MCF 10A (cell line): ENCODE measurements around the gene RAP1GDS1. TPM values are rescaled to one million over a fixed set of nuclear protein-coding genes. Genes with fewer than 3 reads are reported as not detected.

ENCODE experiments used
- BruUV-seq: library from RNA; stranded (reverse); fragments of 400-500 nt; replicated peaks from 2 replicates; lab custom pipeline; 2021; lab: Mats Ljungman, UMichigan
- CTCF ChIA-PET: fragments of 300-600 bp; sonication (Branson Sonifier 250); formaldehyde crosslinking; extraction: SDS; loops from one replicate; lab custom pipeline; 2021; ENCODE audit warnings: antibody characterized with exemption, inconsistent platforms; lab: Yijun Ruan, JAX
- POLR2A ChIA-PET: fragments of 300-600, 350-650 bp; sonication (Branson Sonifier 250); formaldehyde crosslinking; extraction: SDS; loops from one replicate; lab custom pipeline; 2020; ENCODE audit warnings: antibody characterized with exemption, inconsistent platforms; lab: Yijun Ruan, JAX
- DNase-seq: peaks from one replicate; pipeline ENCODE4 v3.0.0-alpha.2; 2018; ENCODE audit not compliant: unreplicated experiment
- H3K27ac Mint-ChIP-seq: one replicate; pipeline ENCODE4 v1.8.0; 2022; ENCODE audit warnings: mild to moderate bottlenecking, low read depth, mixed read lengths; ENCODE audit not compliant: unreplicated experiment
- H3K27me3 Mint-ChIP-seq: one replicate; pipeline ENCODE4 v1.8.0; 2022; ENCODE audit warnings: mixed read lengths; ENCODE audit not compliant: insufficient read depth, unreplicated experiment
- H3K36me3 Mint-ChIP-seq: one replicate; pipeline ENCODE4 v1.8.0; 2022; ENCODE audit warnings: mild to moderate bottlenecking, moderate library complexity, mixed read lengths; ENCODE audit not compliant: insufficient read depth, unreplicated experiment
- H3K4me1 Mint-ChIP-seq: one replicate; pipeline ENCODE4 v1.8.0; 2022; ENCODE audit warnings: mixed read lengths; ENCODE audit not compliant: insufficient read depth, unreplicated experiment
- H3K4me3 Mint-ChIP-seq: one replicate; pipeline ENCODE4 v1.8.0; 2022; ENCODE audit warnings: mild to moderate bottlenecking, moderate library complexity, mixed read lengths; ENCODE audit not compliant: unreplicated experiment
- H3K9me3 Mint-ChIP-seq: one replicate; pipeline ENCODE4 v1.8.0; 2022; ENCODE audit warnings: mixed read lengths; ENCODE audit not compliant: unreplicated experiment
- CTCF ChIP-seq: fragments of 200-600 bp; IDR thresholded peaks from one replicate; pipeline ENCODE4 v1.8.0; 2022; ENCODE audit warnings: antibody characterized with exemption, mild to moderate bottlenecking; ENCODE audit not compliant: unreplicated experiment
- intact Hi-C: fragments of 100-400 bp; cut with micrococcal nuclease; formaldehyde crosslinking; loops from 2 replicates; pipeline ENCODE4 v1.14.1; 2022
- total RNA-seq: library from RNA; stranded (reverse); gene quantifications from 2 replicates; pipeline ENCODE4 v1.2.3, GENCODE V29; 2022

RAP1GDS1 gene
- total RNA-seq, 1 experiment from 2014 or later, result 68.9 TPM

- H3K36me3 Mint-ChIP-seq, result peaks cover 5% of the 10 kb centered on the region
- peaks cover 28% of the 10 kb centered on the region for H3K4me1 Mint-ChIP-seq
- intact Hi-C loops, result loop anchor here (5.0 kb wide), 1 partner anchor 178 kb away; no protein-coding TSS in a partner anchor
- BruUV-seq, result no TSS peak
- H3K4me3 Mint-ChIP-seq, result peak overlapping the region; percentile 14
- no peaks in the 10 kb centered on the region for H3K27me3 Mint-ChIP-seq
- POLR2A ChIA-PET, result interaction anchor here (1.1 kb wide), 1 partner anchor 9 kb away, joined by 5 read pairs; no protein-coding TSS in a partner anchor
- H3K27ac Mint-ChIP-seq, result peak overlapping the region; percentile 95
- DNase-seq, result peak; percentile 65
- CTCF ChIA-PET, result interaction anchor here (0.8 to 2.6 kb wide), 2 partner anchors 16 to 55 kb away, joined by 3 to 12 read pairs; no protein-coding TSS in a partner anchor
- no peaks in the 10 kb centered on the region for H3K9me3 Mint-ChIP-seq
- TF ChIP-seq CTCF, result no peak
These were observed 222.8 kb downstream of the RAP1GDS1 start for GRCh38 chr4:98484031-98484430.

- no peak overlapping the region for H3K4me3 Mint-ChIP-seq
- H3K27me3 Mint-ChIP-seq, result no peaks in the 10 kb centered on the region
- no TSS peak for BruUV-seq
- DNase-seq, result no peak
- intact Hi-C loops, result no loop called here
- H3K27ac Mint-ChIP-seq, result no peak overlapping the region
- peaks cover 28% of the 10 kb centered on the region for H3K4me1 Mint-ChIP-seq
- TF ChIP-seq CTCF, result no peak
- ChIA-PET CTCF (interaction anchor here (0.9 to 2.6 kb wide), 3 partner anchors 11 to 18 kb away, joined by 3 to 12 read pairs (median 3); no protein-coding TSS in a partner anchor), POLR2A (no interaction called here)
- H3K36me3 Mint-ChIP-seq, result peaks cover 5% of the 10 kb centered on the region
- no peaks in the 10 kb centered on the region for H3K9me3 Mint-ChIP-seq
These were observed 224.7 kb downstream of the RAP1GDS1 start for GRCh38 chr4:98485816-98486345.

- H3K4me1 Mint-ChIP-seq, result peaks cover 9% of the 10 kb centered on the region
- CTCF ChIA-PET, result no interaction called here
These were observed 229.1 kb downstream of the RAP1GDS1 start for GRCh38 chr4:98490251-98490650.

More at GRCh38 chr4:98490251-98490650, 229.1 kb downstream of the RAP1GDS1 start:
- DNase-seq, result no peak
- no TSS peak for BruUV-seq
- intact Hi-C loops, result no loop called here
- no peaks in the 10 kb centered on the region for H3K36me3 Mint-ChIP-seq
- no peak for TF ChIP-seq CTCF
- H3K27ac Mint-ChIP-seq, result no peak overlapping the region
- no peak overlapping the region for H3K4me3 Mint-ChIP-seq
- H3K9me3 Mint-ChIP-seq, result no peaks in the 10 kb centered on the region
- H3K27me3 Mint-ChIP-seq, result no peaks in the 10 kb centered on the region
- POLR2A ChIA-PET, result no interaction called here
